SK-N-MC (cell line): ENCODE data around the gene GNB4.

Experiments
- DNase-seq: peaks from one replicate; pipeline ENCODE4 v3.0.0-alpha.2; 2011; ENCODE audit warnings: low read depth, low spot score
- H3K27ac ChIP-seq: fragments of 200-600 bp; sonication (generic); 2 replicates; pipeline ENCODE4 v1.5.1; 2016; ENCODE audit warnings: mixed run types
- H3K36me3 ChIP-seq: fragments of 200-600 bp; sonication (generic); 2 replicates; pipeline ENCODE4 v1.6.1; 2017; ENCODE audit warnings: antibody characterized with exemption, low read length, mixed read lengths; ENCODE audit not compliant: insufficient read depth
- H3K4me3 ChIP-seq: fragments of 200-600 bp; sonication (generic); 2 replicates; pipeline ENCODE4 v1.5.1; 2016
- H3K9ac ChIP-seq: fragments of 200-600 bp; sonication (generic); 2 replicates; pipeline ENCODE4 v1.8.0; 2017; ENCODE audit warnings: mixed run types, mixed read lengths; ENCODE audit not compliant: insufficient read length
- H3K9me3 ChIP-seq: fragments of 200-600 bp; sonication (generic); 2 replicates; pipeline ENCODE4 v1.6.1; 2017; ENCODE audit warnings: low read depth, mild to moderate bottlenecking, antibody characterized with exemption, low read length, moderate library complexity, mixed read lengths
- EZH2 ChIP-seq: fragments of 200-600 bp; sonication (generic); IDR thresholded peaks from one replicate; pipeline ENCODE4 v1.6.1; 2017; ENCODE audit warnings: antibody characterized with exemption
- FOXP2 ChIP-seq: optimal IDR thresholded peaks from 2 replicates; pipeline ENCODE3; 2011; ENCODE audit warnings: mild to moderate bottlenecking, moderate library complexity; ENCODE audit not compliant: insufficient read depth; ENCODE audit errors: extremely low read length, control extremely low read depth
- POLR2AphosphoS5 ChIP-seq: IDR thresholded peaks from 2 replicates; pipeline ENCODE4 v1.6.1; 2012; ENCODE audit warnings: mild to moderate bottlenecking, low read depth, low read length, borderline replicate concordance

Gene GNB4

DNA sequence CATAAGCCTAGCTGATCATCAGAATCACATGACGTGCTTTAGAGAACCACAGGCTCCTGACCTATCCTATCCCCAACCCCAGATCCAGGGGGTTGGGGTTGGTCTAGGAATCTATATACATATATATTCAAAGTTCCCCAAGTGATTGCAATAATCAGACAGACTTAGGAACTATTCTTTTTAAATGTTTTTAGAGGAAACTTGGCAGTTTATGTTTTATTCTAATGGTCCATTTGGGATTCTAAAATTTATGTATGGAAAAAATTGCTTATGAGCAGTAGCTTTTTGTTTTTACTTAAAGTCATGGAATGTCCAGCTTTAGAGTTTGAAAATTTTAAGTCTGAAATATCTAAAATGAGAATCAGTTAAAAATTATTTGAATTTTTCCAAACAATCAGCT lies 81.6 kb downstream of the GNB4 start:
- peaks cover 42% of the 10 kb centered on the region for H3K36me3 ChIP-seq
- H3K9ac ChIP-seq, result no peak overlapping the region
- no peak overlapping the region for H3K27ac ChIP-seq

DNA sequence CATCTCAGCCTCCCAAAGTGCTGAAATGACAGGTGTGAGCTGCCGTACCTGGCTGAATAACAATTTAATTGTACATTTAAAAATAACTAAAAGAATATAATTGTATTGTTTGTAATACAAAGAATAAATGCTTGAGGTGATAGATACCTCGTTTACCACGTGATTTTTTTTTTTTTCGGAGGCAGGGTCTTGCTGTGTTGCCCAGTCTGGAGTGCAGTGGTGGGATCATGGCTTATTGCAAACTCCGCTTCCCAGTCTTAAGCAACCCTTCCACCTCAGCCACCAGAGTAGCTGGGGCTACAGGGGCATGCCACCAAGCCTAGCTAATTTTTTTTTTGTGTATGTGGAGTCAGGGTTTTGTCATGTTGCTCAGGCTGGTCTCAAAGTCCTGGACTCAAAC lies 87.9 kb downstream of the GNB4 start:
- Histone ChIP-seq H3K4me3 (no peak overlapping the region), H3K27ac (no peak overlapping the region), H3K9me3 (no peaks in the 10 kb centered on the region), H3K36me3 (peaks cover 66% of the 10 kb centered on the region), H3K9ac (no peak overlapping the region)
- no peak for DNase-seq
- TF ChIP-seq FOXP2, result no peak

More for the DNA sequence above, 81.6 kb downstream of the GNB4 start:
- Histone ChIP-seq H3K4me3 (no peak overlapping the region), H3K9me3 (no peaks in the 10 kb centered on the region)
- no peak for DNase-seq
- TF ChIP-seq EZH2, result no peak
- TF ChIP-seq POLR2AphosphoS5, result no peak
- TF ChIP-seq FOXP2, result no peak

DNA sequence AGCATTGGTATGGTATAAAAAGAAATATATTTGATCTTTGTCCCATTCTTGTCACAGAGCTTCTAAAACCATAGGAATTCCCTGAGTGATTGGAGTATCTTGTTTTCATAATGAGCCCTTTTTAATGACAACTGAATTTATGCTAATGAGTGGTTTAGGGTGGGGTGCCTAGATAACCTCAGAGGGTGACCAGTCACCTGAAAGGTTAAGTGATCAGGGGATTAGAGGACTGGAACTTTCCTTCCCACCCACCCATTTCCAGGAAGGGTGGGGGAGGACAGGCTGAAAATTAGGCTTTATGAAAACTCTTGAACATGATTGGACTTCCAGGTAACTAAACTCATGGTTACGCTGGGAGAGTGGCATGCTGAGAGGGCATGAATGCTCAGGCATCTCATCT lies 95.3 kb downstream of the GNB4 start:
- no peaks in the 10 kb centered on the region for H3K9me3 ChIP-seq
- H3K27ac ChIP-seq, result no peak overlapping the region
- no peak overlapping the region for H3K9ac ChIP-seq
- no peak for TF ChIP-seq POLR2AphosphoS5
- no peak for TF ChIP-seq FOXP2
- TF ChIP-seq EZH2, result no peak
- H3K4me3 ChIP-seq, result no peak overlapping the region
- DNase-seq, result no peak
- H3K36me3 ChIP-seq, result peaks cover 84% of the 10 kb centered on the region

DNA sequence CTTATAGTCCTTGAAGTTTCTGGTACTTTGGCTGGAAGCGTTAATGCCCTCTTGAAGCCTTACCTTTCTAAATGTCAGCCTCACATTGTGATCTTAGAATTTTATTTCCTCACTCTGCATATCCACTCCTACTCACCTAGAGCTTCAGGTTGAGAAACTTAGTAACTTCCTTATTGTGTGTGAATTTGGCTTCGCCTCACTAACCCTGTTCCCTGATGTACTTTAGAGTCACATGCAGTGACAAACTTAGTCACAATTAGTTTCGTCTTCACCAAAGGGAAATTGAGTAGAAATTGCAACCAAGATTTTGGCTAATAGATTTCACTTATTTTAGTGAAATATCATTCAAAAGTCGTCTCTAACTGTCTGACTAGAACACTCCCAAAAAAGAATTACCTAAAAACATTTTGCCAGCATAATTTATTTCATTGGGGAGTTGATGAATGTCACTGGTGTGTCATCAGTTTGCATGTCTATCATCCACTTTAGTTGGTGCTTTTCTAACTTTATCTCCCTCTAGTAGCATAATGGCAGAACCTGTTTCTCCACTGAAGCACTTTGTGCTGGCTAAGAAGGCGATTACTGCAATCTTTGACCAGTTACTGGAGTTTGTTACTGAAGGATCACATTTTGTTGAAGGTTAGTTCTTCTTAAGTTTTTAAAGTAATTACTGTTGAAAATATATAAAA lies 102.8 kb downstream of the GNB4 start:
- H3K9ac ChIP-seq, result peak overlapping the region; percentile 91
- no peaks in the 10 kb centered on the region for H3K9me3 ChIP-seq
- peaks cover 36% of the 10 kb centered on the region for H3K36me3 ChIP-seq
- no peak for TF ChIP-seq FOXP2
- no peak for TF ChIP-seq EZH2
- TF ChIP-seq POLR2AphosphoS5, result no peak
- peak overlapping the region; percentile 96 for H3K4me3 ChIP-seq
- H3K27ac ChIP-seq, result no peak overlapping the region
- DNase-seq, result no peak

DNA sequence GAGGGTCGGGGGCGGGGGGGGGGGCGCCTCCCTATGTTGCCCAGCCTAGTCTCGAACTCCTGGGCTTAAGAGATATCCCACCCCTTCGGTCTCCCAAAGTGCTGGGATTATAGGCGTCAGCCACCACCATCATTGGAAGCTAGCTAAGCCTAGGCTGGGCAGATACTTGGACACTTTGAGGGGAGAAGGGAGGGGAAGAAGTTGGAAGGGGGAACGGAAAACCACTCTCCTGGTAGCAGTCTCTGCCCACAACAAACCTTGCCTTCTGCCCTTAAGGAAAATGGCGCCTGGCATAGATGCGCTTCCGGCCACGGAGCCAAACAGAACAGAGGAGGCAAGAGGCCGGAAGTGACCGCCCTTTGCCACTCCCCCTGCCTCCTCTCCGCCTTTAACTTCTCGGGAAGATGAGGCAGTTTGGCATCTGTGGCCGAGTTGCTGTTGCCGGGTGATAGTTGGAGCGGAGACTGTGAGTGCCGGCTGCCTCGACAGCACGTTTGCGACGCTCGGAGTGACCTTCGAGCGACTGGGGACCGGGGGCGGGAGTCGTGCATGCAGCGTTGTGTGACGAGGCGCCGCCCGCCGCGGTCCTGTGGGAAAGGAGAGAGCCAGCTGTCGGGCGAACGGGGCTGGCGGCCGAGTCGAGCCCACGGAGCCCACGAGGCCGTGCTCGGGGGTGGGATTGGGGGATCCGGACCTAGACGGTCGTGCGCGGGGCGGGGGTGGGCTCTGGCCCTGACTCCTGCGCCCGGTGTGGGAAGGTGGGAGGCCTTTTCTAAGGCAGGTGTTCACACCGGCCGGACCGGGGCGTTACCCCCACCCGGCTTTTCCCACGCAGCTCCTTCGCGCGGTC lies 103.7 kb downstream of the GNB4 start, which contains the start of gene MFN1:
Gene MFN1 (plus strand): TSS at position 365 of the 850 bp plus-strand sequence. CDS start 1,143 bp downstream, outside the sequence.
- no peak within 1 kb of the TSS for H3K27ac ChIP-seq

More for the DNA sequence above, 103.7 kb downstream of the GNB4 start, which contains the start of gene MFN1:
- Histone ChIP-seq H3K9me3 (no peaks in the 10 kb centered on the region), H3K9ac (peak within 1 kb of the TSS; percentile 91), H3K4me3 (peak within 1 kb of the TSS; percentile 96), H3K36me3 (peaks cover 32% of the 10 kb centered on the region)
- DNase-seq, result peak; percentile 85
- TF ChIP-seq EZH2, result no peak
- peak; percentile 92 for TF ChIP-seq FOXP2
- peak; percentile 95 for TF ChIP-seq POLR2AphosphoS5
